HAP-1 (cell line): ENCODE measurements around the gene DGKH.
"Not testable (repeated sequence)": the region's sequence is repeated elsewhere in the genome, so short reads cannot be mapped to it uniquely, and the experiment has no call there.

Experiments used
- DNase-seq, 2 experiments: peaks; one replicate each; pipeline ENCODE4 v3.0.0-alpha.2; 2016 to 2020; ENCODE audit warnings: low spot score in 2 of 2
- H3K27me3 ChIP-seq: fragments of 250-450 bp; sonication (Bioruptor Pico); 2 replicates; pipeline ENCODE4 v1.5.1; 2020; ENCODE audit warnings: low read depth, mild to moderate bottlenecking, moderate library complexity
- H3K36me3 ChIP-seq: fragments of 250-450 bp; sonication (Bioruptor Pico); replicated peaks from 2 replicates; pipeline ENCODE4 v1.5.1; 2020; ENCODE audit warnings: mild to moderate bottlenecking
- H3K4me1 ChIP-seq: fragments of 250-450 bp; sonication (Bioruptor Pico); 2 replicates; pipeline ENCODE4 v1.5.1; 2020; ENCODE audit warnings: mild to moderate bottlenecking
- H3K4me3 ChIP-seq: fragments of 250-450 bp; sonication (Bioruptor Pico); 2 replicates; pipeline ENCODE4 v1.5.1; 2020; ENCODE audit warnings: mild to moderate bottlenecking, moderate library complexity
- H3K9me3 ChIP-seq: fragments of 250-450 bp; sonication (Bioruptor Pico); 2 replicates; pipeline ENCODE4 v1.5.1; 2020; ENCODE audit warnings: mild to moderate bottlenecking, moderate library complexity
- in situ Hi-C: fragments of 300-500 bp; cut with MboI; formaldehyde crosslinking; loops from 3 replicates; pipeline ENCODE4 v1.14.3; 2020; ENCODE audit warnings: low sequenced_read_pairs, inconsistent platforms, mixed read lengths

Gene DGKH

GRCh38 chr13:42190529-42190928 lies 142.1 kb downstream of the DGKH start:
- no peak for DNase-seq

GRCh38 chr13:42211704-42212464 lies 163.4 kb downstream of the DGKH start:
- Histone ChIP-seq H3K27me3 (no peaks in the 10 kb centered on the region), H3K36me3 (peaks cover 9% of the 10 kb centered on the region), H3K4me3 (no peak overlapping the region), H3K9me3 (no peaks in the 10 kb centered on the region), H3K4me1 (peaks cover 28% of the 10 kb centered on the region)
- DNase-seq, result no peak
- in situ Hi-C loops, result no loop called here

More at GRCh38 chr13:42190529-42190928, 142.1 kb downstream of the DGKH start:
- Histone ChIP-seq H3K27me3 (no peaks in the 10 kb centered on the region), H3K4me3 (no peak overlapping the region), H3K4me1 (no peaks in the 10 kb centered on the region), H3K36me3 (peaks cover 4% of the 10 kb centered on the region; the same call in 1 of the 2 replicates), H3K9me3 (no peaks in the 10 kb centered on the region)
- in situ Hi-C loops, result no loop called here

GRCh38 chr13:42214446-42214845 lies 166.0 kb downstream of the DGKH start:
- Histone ChIP-seq H3K36me3 (peaks cover 9% of the 10 kb centered on the region), H3K27me3 (no peaks in the 10 kb centered on the region), H3K4me3 (no peak overlapping the region), H3K4me1 (peaks cover 28% of the 10 kb centered on the region), H3K9me3 (no peaks in the 10 kb centered on the region)
- in situ Hi-C loops, result no loop called here
- no peak for DNase-seq

- H3K36me3 ChIP-seq, result peaks cover 9% of the 10 kb centered on the region
- H3K27me3 ChIP-seq, result no peaks in the 10 kb centered on the region
- no peak overlapping the region for H3K4me3 ChIP-seq
- H3K4me1 ChIP-seq, result peaks cover 32% of the 10 kb centered on the region
- DNase-seq, result peak; percentile 65 to 88
- in situ Hi-C loops, result no loop called here
- H3K9me3 ChIP-seq, result no peaks in the 10 kb centered on the region
Measured at GRCh38 chr13:42215578-42216421, 167.4 kb downstream of the DGKH start.

- peaks cover 35% of the 10 kb centered on the region for H3K4me1 ChIP-seq
- no peaks in the 10 kb centered on the region for H3K27me3 ChIP-seq
- H3K36me3 ChIP-seq, result peaks cover 9% of the 10 kb centered on the region
- DNase-seq, result no peak
- H3K4me3 ChIP-seq, result no peak overlapping the region
- in situ Hi-C loops, result no loop called here
- no peaks in the 10 kb centered on the region for H3K9me3 ChIP-seq
Measured at GRCh38 chr13:42216422-42216735, 167.9 kb downstream of the DGKH start.

- in situ Hi-C loops, result no loop called here
- H3K9me3 ChIP-seq, result no peaks in the 10 kb centered on the region
- no peak for DNase-seq
- peaks cover 3% of the 10 kb centered on the region; the same call in 1 of the 2 replicates for H3K36me3 ChIP-seq
- no peak overlapping the region for H3K4me3 ChIP-seq
- no peaks in the 10 kb centered on the region for H3K27me3 ChIP-seq
- H3K4me1 ChIP-seq, result peaks cover 50% of the 10 kb centered on the region
Measured at GRCh38 chr13:42218576-42218975, 170.1 kb downstream of the DGKH start.

- Histone ChIP-seq H3K27me3 (no peaks in the 10 kb centered on the region), H3K4me3 (no peak overlapping the region), H3K36me3 (peaks cover 3% of the 10 kb centered on the region; the same call in 1 of the 2 replicates), H3K4me1 (peaks cover 48% of the 10 kb centered on the region), H3K9me3 (no peaks in the 10 kb centered on the region)
- DNase-seq, result no peak
- in situ Hi-C loops, result no loop called here
Measured at GRCh38 chr13:42219051-42219450, 170.6 kb downstream of the DGKH start.

- Histone ChIP-seq H3K27me3 (no peaks in the 10 kb centered on the region), H3K4me3 (no peak overlapping the region), H3K36me3 (no peaks in the 10 kb centered on the region; the same call in 1 of the 2 replicates), H3K9me3 (no peaks in the 10 kb centered on the region), H3K4me1 (peaks cover 40% of the 10 kb centered on the region)
- in situ Hi-C loops, result no loop called here
- DNase-seq, result no peak
Measured at GRCh38 chr13:42219876-42220275, 171.4 kb downstream of the DGKH start.

- H3K27me3 ChIP-seq, result no peaks in the 10 kb centered on the region
- peak; percentile 65 to 97 for DNase-seq
- in situ Hi-C loops, result no loop called here
- peaks cover 28% of the 10 kb centered on the region for H3K4me1 ChIP-seq
- H3K36me3 ChIP-seq, result peaks cover 3% of the 10 kb centered on the region; the same call in 1 of the 2 replicates
- H3K9me3 ChIP-seq, result no peaks in the 10 kb centered on the region
- no peak overlapping the region for H3K4me3 ChIP-seq
Measured at GRCh38 chr13:42221121-42221765, 172.8 kb downstream of the DGKH start.

- H3K27me3 ChIP-seq, result no peaks in the 10 kb centered on the region
- no peak overlapping the region for H3K4me3 ChIP-seq
- no peaks in the 10 kb centered on the region for H3K9me3 ChIP-seq
- peaks cover 34% of the 10 kb centered on the region for H3K4me1 ChIP-seq
- DNase-seq, result no peak
- peaks cover 3% of the 10 kb centered on the region; the same call in 1 of the 2 replicates for H3K36me3 ChIP-seq
- in situ Hi-C loops, result no loop called here
Measured at GRCh38 chr13:42223681-42224080, 175.2 kb downstream of the DGKH start.

- no peak for DNase-seq
- in situ Hi-C loops, result no loop called here
- H3K4me1 ChIP-seq, result peaks cover 43% of the 10 kb centered on the region
- H3K27me3 ChIP-seq, result no peaks in the 10 kb centered on the region
- H3K4me3 ChIP-seq, result no peak overlapping the region
- H3K36me3 ChIP-seq, result 0 out of 2 replicates have a peak, but pooled peaks cover 3% of the 10 kb centered on the region
- no peaks in the 10 kb centered on the region for H3K9me3 ChIP-seq
Measured at GRCh38 chr13:42225051-42225450, 176.6 kb downstream of the DGKH start.

- H3K27me3 ChIP-seq, H3K4me3 ChIP-seq, H3K36me3 ChIP-seq, H3K9me3 ChIP-seq, DNase-seq, in situ Hi-C loops: not testable (repeated sequence)
- H3K4me1 ChIP-seq, result peaks cover 32% of the 10 kb centered on the region
Measured at GRCh38 chr13:42226759-42227158, 178.3 kb downstream of the DGKH start.

GRCh38 chr13:42228527-42228926 lies 180.1 kb downstream of the DGKH start:
- 0 out of 2 replicates have a peak, but pooled peaks cover 3% of the 10 kb centered on the region for H3K36me3 ChIP-seq
- H3K27me3 ChIP-seq, result no peaks in the 10 kb centered on the region
- DNase-seq, result no peak
- peaks cover 15% of the 10 kb centered on the region for H3K4me1 ChIP-seq
- no peak overlapping the region for H3K4me3 ChIP-seq
- H3K9me3 ChIP-seq, result no peaks in the 10 kb centered on the region
- in situ Hi-C loops, result no loop called here
